NB4 (cell line): ENCODE measurements around the gene RASGEF1C.

Experiments
- DNase-seq: peaks from one replicate; pipeline ENCODE4 v3.0.0; 2010; ENCODE audit warnings: low read depth
- H3K4me3 ChIP-seq: one replicate; pipeline ENCODE4 v1.5.1; 2011; ENCODE audit warnings: mild to moderate bottlenecking, low read depth, low read length, moderate library complexity
- MAX ChIP-seq: IDR thresholded peaks from 2 replicates; pipeline ENCODE4 v1.6.1; 2011; ENCODE audit warnings: low read depth, low read length
- MYC ChIP-seq: IDR thresholded peaks from 2 replicates; pipeline ENCODE4 v1.6.1; 2011; ENCODE audit warnings: low read depth, low read length
- POLR2A ChIP-seq: IDR thresholded peaks from 2 replicates; pipeline ENCODE4 v1.6.1; 2011; ENCODE audit warnings: mild to moderate bottlenecking; ENCODE audit not compliant: insufficient read length; ENCODE audit errors: extremely low read depth
- TF ChIP-seq, protein P1 (sequence below): IDR thresholded peaks from one replicate; pipeline ENCODE4 v1.5.1; 2012; ENCODE audit warnings: low read depth, low read length

The RASGEF1C gene

GRCh38 chr5:180180421-180180820 lies 28.6 kb downstream of the RASGEF1C start:
- TF ChIP-seq POLR2A (no peak), MAX (no peak), MYC (no peak)
- TF ChIP-seq, protein P1, sequence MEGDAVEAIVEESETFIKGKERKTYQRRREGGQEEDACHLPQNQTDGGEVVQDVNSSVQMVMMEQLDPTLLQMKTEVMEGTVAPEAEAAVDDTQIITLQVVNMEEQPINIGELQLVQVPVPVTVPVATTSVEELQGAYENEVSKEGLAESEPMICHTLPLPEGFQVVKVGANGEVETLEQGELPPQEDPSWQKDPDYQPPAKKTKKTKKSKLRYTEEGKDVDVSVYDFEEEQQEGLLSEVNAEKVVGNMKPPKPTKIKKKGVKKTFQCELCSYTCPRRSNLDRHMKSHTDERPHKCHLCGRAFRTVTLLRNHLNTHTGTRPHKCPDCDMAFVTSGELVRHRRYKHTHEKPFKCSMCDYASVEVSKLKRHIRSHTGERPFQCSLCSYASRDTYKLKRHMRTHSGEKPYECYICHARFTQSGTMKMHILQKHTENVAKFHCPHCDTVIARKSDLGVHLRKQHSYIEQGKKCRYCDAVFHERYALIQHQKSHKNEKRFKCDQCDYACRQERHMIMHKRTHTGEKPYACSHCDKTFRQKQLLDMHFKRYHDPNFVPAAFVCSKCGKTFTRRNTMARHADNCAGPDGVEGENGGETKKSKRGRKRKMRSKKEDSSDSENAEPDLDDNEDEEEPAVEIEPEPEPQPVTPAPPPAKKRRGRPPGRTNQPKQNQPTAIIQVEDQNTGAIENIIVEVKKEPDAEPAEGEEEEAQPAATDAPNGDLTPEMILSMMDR, result no peak
- DNase-seq, result no peak
- H3K4me3 ChIP-seq, result no peak overlapping the region

GRCh38 chr5:180179442-180180420 lies 29.3 kb downstream of the RASGEF1C start:
- TF ChIP-seq POLR2A (no peak), MAX (no peak), MYC (no peak)
- TF ChIP-seq, protein P1, result no peak
- no peak overlapping the region for H3K4me3 ChIP-seq
- no peak for DNase-seq

DNA sequence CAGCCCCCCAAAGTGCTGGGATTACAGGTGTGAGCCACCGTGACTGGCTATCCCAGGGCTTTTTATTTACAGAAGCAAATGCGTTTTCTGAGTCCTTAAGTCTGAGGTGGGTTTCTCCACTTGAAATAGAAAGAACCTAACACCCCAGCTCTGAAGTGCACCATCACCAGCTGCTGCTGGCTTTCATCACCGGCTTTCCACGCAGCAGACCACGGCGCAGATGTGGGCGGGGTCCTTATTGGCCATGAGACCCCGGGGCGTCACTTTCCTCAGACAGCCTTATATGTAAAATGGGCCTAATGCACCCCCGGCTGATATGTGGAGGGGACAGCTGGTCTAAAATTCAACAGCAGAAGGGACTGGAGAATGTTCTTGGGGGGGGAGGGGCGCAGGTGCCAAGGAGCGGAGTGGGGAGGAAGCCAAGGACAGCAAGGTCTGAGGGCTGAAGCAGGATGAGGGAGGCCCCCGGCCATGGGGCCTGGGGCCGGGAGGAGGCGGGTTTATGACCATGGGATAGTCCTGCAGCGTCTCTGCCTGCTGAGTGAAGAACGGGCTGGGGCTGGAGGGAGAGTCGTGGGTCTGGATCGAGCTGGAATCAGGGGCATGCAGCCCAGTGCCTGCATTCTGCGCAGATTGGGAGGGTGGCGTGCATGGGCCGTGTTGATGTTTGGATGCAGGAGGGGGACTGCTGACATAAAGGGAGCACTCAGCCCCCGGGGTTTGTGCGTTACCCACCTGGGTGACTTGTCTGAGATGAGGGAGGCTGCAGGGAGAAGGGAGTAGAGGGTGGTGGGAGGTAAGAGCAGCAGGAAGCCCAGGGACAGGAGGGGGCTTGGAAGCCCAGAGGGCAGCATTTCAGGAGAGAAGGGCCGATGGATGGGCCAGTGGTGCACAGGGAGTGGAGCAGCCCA lies 30.2 kb downstream of the RASGEF1C start:
- H3K4me3 ChIP-seq, result no peak overlapping the region
- TF ChIP-seq, protein P1, result no peak
- no peak for TF ChIP-seq MAX
- no peak for TF ChIP-seq MYC
- TF ChIP-seq POLR2A, result no peak

GRCh38 chr5:180176191-180176590 lies 32.8 kb downstream of the RASGEF1C start:
- TF ChIP-seq POLR2A (no peak), MAX (no peak), MYC (no peak)
- TF ChIP-seq, protein P1, result no peak
- no peak overlapping the region for H3K4me3 ChIP-seq
- no peak for DNase-seq

More for the DNA sequence above, 30.2 kb downstream of the RASGEF1C start:
- DNase-seq, result no peak

- no peak overlapping the region for H3K4me3 ChIP-seq
- no peak for DNase-seq
- TF ChIP-seq MYC (no peak), POLR2A (no peak), MAX (no peak)
- TF ChIP-seq, protein P1, result no peak
Observed at GRCh38 chr5:180175015-180175431, 34.0 kb downstream of the RASGEF1C start.
